SK-N-SH (cell line): Measurements from ENCODE around the gene CHCHD3. TPM values are rescaled to one million over a fixed set of nuclear protein-coding genes. Genes with fewer than 3 reads are reported as not detected.

Experiments used
- CTCF ChIA-PET: fragments of 300-600, 350-600 bp; formaldehyde crosslinking; extraction: SDS; loops from one replicate; lab custom pipeline; 2021; lab: Yijun Ruan, JAX
- POLR2A ChIA-PET: fragments of 350-600 bp; sonication (Branson Sonifier 250); formaldehyde crosslinking; extraction: SDS; loops from one replicate; lab custom pipeline; 2020; ENCODE audit warnings: antibody characterized with exemption, inconsistent platforms; lab: Yijun Ruan, JAX
- DNase-seq: peaks from one replicate; pipeline ENCODE4 v3.0.0; 2012
- H2AFZ ChIP-seq: fragments of 200-600 bp; sonication (generic); 2 replicates; pipeline ENCODE4 v1.8.1; 2016; ENCODE audit warnings: antibody characterized with exemption, mild to moderate bottlenecking, low read depth
- H3F3A ChIP-seq: fragments of 200-600 bp; sonication (generic); replicated peaks from 2 replicates; pipeline ENCODE3; 2016; ENCODE audit warnings: antibody characterized with exemption, mild to moderate bottlenecking; ENCODE audit not compliant: insufficient read depth
- H3K27ac ChIP-seq, 2 experiments: fragments of 200-500 bp in 1 of 2; fragments of 200-600 bp in 1 of 2; sonication (Bioruptor generic) in 1 of 2; sonication (generic), shearing (Covaris generic) in 1 of 2; 2 replicates each; pipeline versions ENCODE4 v1.5.1 to v1.6.1; 2014 to 2016; ENCODE audit warnings: low read depth in 2 of 2, inconsistent platforms in 1 of 2, low read length in 1 of 2, mild to moderate bottlenecking in 1 of 2, mixed read lengths in 1 of 2
- H3K27me3 ChIP-seq: fragments of 200-600 bp; sonication (generic), shearing (Covaris generic); 2 replicates; pipeline ENCODE4 v1.6.1; 2016; ENCODE audit warnings: mixed run types; ENCODE audit not compliant: insufficient read depth
- H3K36me3 ChIP-seq, 2 experiments: fragments of 200-500 bp in 1 of 2; fragments of 200-600 bp in 1 of 2; sonication (Bioruptor generic) in 1 of 2; sonication (generic) in 1 of 2; replicated peaks in 1 of 2; 2 replicates each; pipeline versions ENCODE3 to v1.5.1; 2014 to 2016; ENCODE audit warnings: low read length in 1 of 2, mild to moderate bottlenecking in 1 of 2; ENCODE audit not compliant: insufficient read depth in 2 of 2, control insufficient read depth in 1 of 2
- H3K4me1 ChIP-seq, 2 experiments: fragments of 200-500 bp in 1 of 2; fragments of 200-600 bp in 1 of 2; sonication (Bioruptor generic) in 1 of 2; sonication (generic), shearing (Covaris generic) in 1 of 2; 2 replicates each; pipeline versions ENCODE4 v1.5.1 to v1.6.1; 2014 to 2016; ENCODE audit warnings: low read depth in 1 of 2, low read length in 1 of 2, mixed run types in 1 of 2; ENCODE audit not compliant: insufficient read depth in 2 of 2, control insufficient read depth in 1 of 2
- H3K4me2 ChIP-seq: fragments of 200-600 bp; sonication (generic), shearing (Covaris generic); 2 replicates; pipeline ENCODE4 v1.6.1; 2017; ENCODE audit warnings: mixed run types
- H3K4me3 ChIP-seq, 2 experiments: fragments of 200-500 bp in 1 of 2; fragments of 200-600 bp in 1 of 2; sonication (Bioruptor generic) in 1 of 2; sonication (generic), shearing (Covaris generic) in 1 of 2; 2 replicates each; pipeline versions ENCODE4 v1.5.1 to v1.8.1; 2014 to 2016; ENCODE audit warnings: low read depth in 2 of 2, inconsistent platforms in 1 of 2, low read length in 1 of 2, mild to moderate bottlenecking in 1 of 2, mixed read lengths in 1 of 2, moderate library complexity in 1 of 2
- H3K79me2 ChIP-seq: fragments of 200-600 bp; sonication (generic); 2 replicates; pipeline ENCODE4 v1.8.1; 2017; ENCODE audit warnings: mild to moderate bottlenecking; ENCODE audit not compliant: insufficient read depth
- H3K9ac ChIP-seq: fragments of 200-600 bp; sonication (generic); 2 replicates; pipeline ENCODE4 v1.6.1; 2017; ENCODE audit warnings: mixed run types
- H3K9me2 ChIP-seq: fragments of 200-600 bp; sonication (generic); 2 replicates; pipeline ENCODE4 v1.6.1; 2017; ENCODE audit warnings: mixed run types
- H3K9me3 ChIP-seq: fragments of 200-600 bp; sonication (generic); 2 replicates; pipeline ENCODE4 v1.6.1; 2017; ENCODE audit warnings: mixed run types, mild to moderate bottlenecking, moderate library complexity
- H4K20me1 ChIP-seq: fragments of 200-600 bp; sonication (generic); 2 replicates; pipeline ENCODE4 v1.6.1; 2017; ENCODE audit warnings: mild to moderate bottlenecking, mixed run types; ENCODE audit not compliant: insufficient read depth
- CHD2 ChIP-seq: fragments of 150-350 bp; IDR thresholded peaks from 2 replicates; pipeline ENCODE4 v1.6.1; 2018; ENCODE audit warnings: low read length; ENCODE audit not compliant: partially characterized antibody
- ELF1 ChIP-seq: IDR thresholded peaks from 2 replicates; pipeline ENCODE4 v1.4.0; 2012
- FOXJ3 ChIP-seq: sonication (generic); formaldehyde crosslinking; IDR thresholded peaks from 2 replicates; pipeline ENCODE4 v1.5.1; 2020; ENCODE audit warnings: mild to moderate bottlenecking, missing genetic modification reagents
- GABPA ChIP-seq: IDR thresholded peaks from 2 replicates; pipeline ENCODE4 v1.4.0; 2012; ENCODE audit warnings: low read depth, mild to moderate bottlenecking
- IRF3 ChIP-seq: fragments of 150-350 bp; IDR thresholded peaks from 2 replicates; pipeline ENCODE4 v1.6.1; 2016; ENCODE audit warnings: mild to moderate bottlenecking, low read depth, low read length
- JUND ChIP-seq: IDR thresholded peaks from 2 replicates; pipeline ENCODE4 v1.4.0; 2012
- NFIC ChIP-seq: IDR thresholded peaks from 2 replicates; pipeline ENCODE4 v1.4.0; 2012; ENCODE audit warnings: borderline replicate concordance
- RAD21 ChIP-seq: IDR thresholded peaks from 2 replicates; pipeline ENCODE4 v1.6.1; 2012; ENCODE audit warnings: mild to moderate bottlenecking, low read length
- RXRA ChIP-seq: IDR thresholded peaks from 2 replicates; pipeline ENCODE4 v1.4.0; 2012; ENCODE audit warnings: low read depth, mild to moderate bottlenecking, borderline replicate concordance
- SIN3A ChIP-seq: IDR thresholded peaks from 2 replicates; pipeline ENCODE4 v1.6.1; 2012; ENCODE audit warnings: low read depth, mild to moderate bottlenecking, low read length, moderate library complexity, borderline replicate concordance
- SMC3 ChIP-seq: IDR thresholded peaks from 2 replicates; pipeline ENCODE4 v1.6.1; 2012; ENCODE audit warnings: low read depth, low read length, improper control_type of control experiment
- USF2 ChIP-seq: fragments of 150-350 bp; IDR thresholded peaks from 2 replicates; pipeline ENCODE4 v1.6.1; 2017; ENCODE audit warnings: antibody characterized with exemption, low read length, low read depth, borderline replicate concordance
- WGBS: methylation state at CpG from one replicate; pipeline ENCODE4 v1.1.6; 2017; ENCODE audit warnings: low lambda C conversion rate; 5-methylcytosine and 5-hydroxymethylcytosine counted together
- polyA plus RNA-seq, 3 experiments: library from polyadenylated mRNA; depleted of rRNA; stranded (reverse); fragments of >200 nt; gene quantifications; 2 replicates each; pipeline ENCODE4 v1.2.3, GENCODE V29; 2012
- TF ChIP-seq, protein P1 (sequence below): IDR thresholded peaks from 2 replicates; pipeline ENCODE4 v1.4.0; 2012; ENCODE audit warnings: low read depth, borderline replicate concordance
- TF ChIP-seq, protein P2 (sequence below): IDR thresholded peaks from 2 replicates; pipeline ENCODE4 v1.4.0; 2012; ENCODE audit warnings: low read depth, borderline replicate concordance

CHCHD3 gene
- polyA plus RNA-seq, 1 of the 3 experiments (the other 2 are of a cell fraction): 97.1 TPM

DNA sequence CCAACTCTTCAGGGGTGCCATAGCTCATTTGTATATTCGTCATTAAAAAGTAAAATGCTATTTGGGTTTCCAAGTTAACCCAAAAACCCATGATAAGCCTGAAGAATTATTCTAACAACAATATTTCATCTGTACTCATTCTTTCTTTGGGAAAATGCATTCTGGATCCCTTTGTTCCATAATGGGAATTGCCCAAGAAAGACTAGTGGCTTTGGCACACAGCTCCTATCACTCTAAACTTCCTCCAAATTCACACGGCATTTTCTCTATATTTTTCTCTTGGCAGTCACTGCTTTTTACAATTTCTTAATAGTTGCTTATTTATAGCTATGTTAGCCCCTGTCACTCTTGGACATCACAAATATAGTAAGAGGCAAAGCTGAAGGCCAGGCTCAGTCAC is 29.1 kb downstream of the CHCHD3 start:
- H3K79me2 ChIP-seq: peaks cover 76% of the 10 kb centered on the region
- CTCF ChIA-PET: interaction anchor here (0.8 to 3.8 kb wide), 5 partner anchors 9 to 87 kb away, joined by 3 to 20 read pairs (median 6); no protein-coding TSS in a partner anchor

More for the DNA sequence above, 29.1 kb downstream of the CHCHD3 start:
- Histone ChIP-seq H3K36me3 (peaks cover 3 to 7% of the 10 kb centered on the region in 2 experiments), H3K4me1 (peaks cover 19 to 23% of the 10 kb centered on the region in 2 experiments), H3K9me2 (no peaks in the 10 kb centered on the region), H3K4me2 (peak overlapping the region; percentile 45), H3K27me3 (no peaks in the 10 kb centered on the region), H2AFZ (no peak overlapping the region), H4K20me1 (peaks cover 14% of the 10 kb centered on the region), H3F3A (peaks cover 17% of the 10 kb centered on the region), H3K27ac (peak overlapping the region; percentile 45 to 92; a peak in 3 of 4 replicates), H3K4me3 (no peak overlapping the region), H3K9ac (peak overlapping the region; percentile 38; the same call in 1 of the 2 replicates), H3K9me3 (no peaks in the 10 kb centered on the region)
- 91% methylated on average over 2 of the region's 2 CpGs for WGBS
- DNase-seq: no peak
- TF ChIP-seq GABPA (no peak), JUND (no peak), USF2 (no peak), SMC3 (no peak), NFIC (no peak), FOXJ3 (CRISPR knock-in tag) (no peak), CHD2 (no peak), ELF1 (no peak), SIN3A (no peak), IRF3 (no peak), RAD21 (no peak), RXRA (no peak)
- TF ChIP-seq, protein P1, sequence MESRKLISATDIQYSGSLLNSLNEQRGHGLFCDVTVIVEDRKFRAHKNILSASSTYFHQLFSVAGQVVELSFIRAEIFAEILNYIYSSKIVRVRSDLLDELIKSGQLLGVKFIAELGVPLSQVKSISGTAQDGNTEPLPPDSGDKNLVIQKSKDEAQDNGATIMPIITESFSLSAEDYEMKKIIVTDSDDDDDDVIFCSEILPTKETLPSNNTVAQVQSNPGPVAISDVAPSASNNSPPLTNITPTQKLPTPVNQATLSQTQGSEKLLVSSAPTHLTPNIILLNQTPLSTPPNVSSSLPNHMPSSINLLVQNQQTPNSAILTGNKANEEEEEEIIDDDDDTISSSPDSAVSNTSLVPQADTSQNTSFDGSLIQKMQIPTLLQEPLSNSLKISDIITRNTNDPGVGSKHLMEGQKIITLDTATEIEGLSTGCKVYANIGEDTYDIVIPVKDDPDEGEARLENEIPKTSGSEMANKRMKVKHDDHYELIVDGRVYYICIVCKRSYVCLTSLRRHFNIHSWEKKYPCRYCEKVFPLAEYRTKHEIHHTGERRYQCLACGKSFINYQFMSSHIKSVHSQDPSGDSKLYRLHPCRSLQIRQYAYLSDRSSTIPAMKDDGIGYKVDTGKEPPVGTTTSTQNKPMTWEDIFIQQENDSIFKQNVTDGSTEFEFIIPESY: no peak
- TF ChIP-seq, protein P2, sequence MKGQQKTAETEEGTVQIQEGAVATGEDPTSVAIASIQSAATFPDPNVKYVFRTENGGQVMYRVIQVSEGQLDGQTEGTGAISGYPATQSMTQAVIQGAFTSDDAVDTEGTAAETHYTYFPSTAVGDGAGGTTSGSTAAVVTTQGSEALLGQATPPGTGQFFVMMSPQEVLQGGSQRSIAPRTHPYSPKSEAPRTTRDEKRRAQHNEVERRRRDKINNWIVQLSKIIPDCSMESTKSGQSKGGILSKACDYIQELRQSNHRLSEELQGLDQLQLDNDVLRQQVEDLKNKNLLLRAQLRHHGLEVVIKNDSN: no peak
- POLR2A ChIA-PET: no interaction called here
